ENCODE data around the gene KCNH8.

KCNH8 gene

DNA sequence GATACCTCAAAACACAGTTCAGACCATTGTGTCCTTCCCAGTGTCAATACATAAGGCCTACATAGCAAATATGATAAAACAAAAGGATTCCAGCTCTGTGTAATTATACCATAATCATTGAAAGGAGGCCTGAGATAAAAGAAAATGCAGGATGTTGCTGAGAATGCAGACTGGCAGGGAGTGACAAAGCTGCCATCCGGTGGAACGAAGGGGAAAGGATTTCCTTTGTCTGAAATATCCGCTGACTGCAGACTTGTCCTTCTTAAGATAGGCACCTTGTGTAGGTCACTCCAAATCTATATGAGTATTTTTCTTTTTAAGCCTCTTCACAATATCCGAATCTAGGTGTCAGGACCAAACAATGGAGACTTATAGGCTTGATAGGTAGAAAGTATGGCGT lies 108.0 kb downstream of the KCNH8 start:
- no peak for TF ChIP-seq Cebpa-rat (IDR thresholded peaks at IDR 0.05)
- H3K4me1 ChIP-seq = peaks cover 8 to 19% (median 15%) of the 10 kb centered on the region in 10 experiments; a peak in 19 of 20 replicates
- H3K9me3 ChIP-seq (replicated peaks in 1 of 11) = peaks cover 0 to 9% (median 5%) of the 10 kb centered on the region in 11 experiments; a peak in 4 of 22 replicates

DNA sequence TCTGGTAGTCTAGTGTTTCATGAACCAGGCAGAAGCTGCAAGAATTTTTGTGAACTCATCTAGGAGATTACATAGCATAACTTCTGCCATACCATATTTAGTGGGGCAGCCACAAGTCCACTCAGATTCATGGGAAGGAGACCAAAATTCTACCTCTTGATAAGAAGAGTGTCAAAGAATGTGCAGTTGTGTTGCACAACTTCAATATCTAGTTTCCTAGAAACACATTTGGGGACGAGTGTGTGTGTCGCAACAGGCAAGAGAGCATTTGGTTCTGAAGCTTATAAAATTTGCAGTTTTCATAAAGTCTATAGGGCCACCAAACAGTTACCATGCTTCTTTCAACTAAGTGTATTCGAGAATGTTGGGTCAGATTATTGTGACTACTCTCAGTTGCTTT lies 115.3 kb downstream of the KCNH8 start:
- no peaks in the 10 kb centered on the region for H4K20me1 ChIP-seq
- H3K4me2 ChIP-seq = no peak overlapping the region
- no peaks in the 10 kb centered on the region for H3K27me3 ChIP-seq
- H3K9ac ChIP-seq = no peak overlapping the region
- no peak overlapping the region for H3K4me3 ChIP-seq
- no peaks in the 10 kb centered on the region for H3K4me1 ChIP-seq
- H3K27ac ChIP-seq = no peak overlapping the region
- no peaks in the 10 kb centered on the region for H3K9me3 ChIP-seq (replicated peaks in 1 of 11)
- peak in 2 of 11 experiments; percentile 10 to 51; a peak in 2 of 22 replicates for TF ChIP-seq Cebpa-rat (IDR thresholded peaks at IDR 0.05)
- H3K36me3 ChIP-seq = no peaks in the 10 kb centered on the region

More for the DNA sequence above, 108.0 kb downstream of the KCNH8 start:
- Histone ChIP-seq H3K4me2 (no peak overlapping the region), H4K20me1 (no peaks in the 10 kb centered on the region), H3K9ac (no peak overlapping the region), H3K36me3 (no peaks in the 10 kb centered on the region), H3K27ac (no peak overlapping the region), H3K27me3 (no peaks in the 10 kb centered on the region), H3K4me3 (no peak overlapping the region)

DNA sequence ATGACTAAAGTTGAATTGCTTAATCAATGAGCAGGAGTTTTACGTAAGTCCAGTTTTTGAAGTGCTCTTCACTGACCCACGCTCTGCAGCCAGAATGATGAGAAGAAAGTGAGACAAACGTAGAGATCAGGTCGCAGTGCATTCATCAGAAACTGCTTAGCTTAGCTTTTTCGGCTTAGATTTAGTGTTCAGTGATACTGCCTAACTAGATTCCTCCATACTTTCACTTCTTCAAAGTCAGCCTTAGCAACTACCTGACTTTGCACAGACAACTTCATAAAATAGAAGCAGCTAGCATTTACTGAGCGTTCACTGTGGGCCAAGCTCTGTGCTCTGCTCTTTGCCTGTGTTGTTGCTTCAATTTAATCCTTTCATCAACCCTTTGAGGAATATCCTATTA lies 116.1 kb downstream of the KCNH8 start:
- Histone ChIP-seq H3K9me3 (replicated peaks in 1 of 11) (no peaks in the 10 kb centered on the region), H3K4me2 (no peak overlapping the region)

DNA sequence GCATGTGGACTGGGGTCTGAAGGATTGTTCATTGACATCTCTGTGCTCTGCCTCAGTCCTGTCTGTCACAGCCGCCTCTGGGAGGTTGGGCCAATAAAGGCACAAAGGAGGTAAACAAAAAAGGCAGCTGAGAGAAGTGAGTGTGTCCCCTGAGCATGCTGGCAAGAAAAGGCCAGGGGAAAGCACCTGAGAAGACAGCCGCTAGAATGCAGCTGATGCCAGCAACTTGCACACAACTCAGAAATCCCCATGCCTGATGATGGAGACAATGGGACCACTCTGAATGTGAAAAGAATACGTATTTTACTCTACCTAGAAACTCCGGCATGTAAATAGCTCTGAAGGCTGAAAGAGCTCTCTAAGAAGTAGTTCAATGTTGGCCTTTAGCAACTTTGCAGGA lies 118.7 kb downstream of the KCNH8 start:
- no peaks in the 10 kb centered on the region for H4K20me1 ChIP-seq
- no peaks in the 10 kb centered on the region for H3K36me3 ChIP-seq
- no peak overlapping the region for H3K4me3 ChIP-seq
- no peak for TF ChIP-seq Cebpa-rat (IDR thresholded peaks at IDR 0.05)
- H3K27me3 ChIP-seq = no peaks in the 10 kb centered on the region
- peaks cover 0 to under 1% (median 0%) of the 10 kb centered on the region in 10 experiments; a peak in 1 of 20 replicates for H3K4me1 ChIP-seq
- no peak overlapping the region for H3K9ac ChIP-seq
- H3K4me2 ChIP-seq = no peak overlapping the region
- no peak overlapping the region for H3K27ac ChIP-seq
- no peaks in the 10 kb centered on the region for H3K9me3 ChIP-seq (replicated peaks in 1 of 11)

More for the DNA sequence above, 116.1 kb downstream of the KCNH8 start:
- H3K27me3 ChIP-seq = no peaks in the 10 kb centered on the region
- H3K36me3 ChIP-seq = no peaks in the 10 kb centered on the region
- no peaks in the 10 kb centered on the region for H3K4me1 ChIP-seq
- no peak for TF ChIP-seq Cebpa-rat (IDR thresholded peaks at IDR 0.05)
- H3K27ac ChIP-seq = no peak overlapping the region
- no peaks in the 10 kb centered on the region for H4K20me1 ChIP-seq
- H3K4me3 ChIP-seq = no peak overlapping the region
- H3K9ac ChIP-seq = no peak overlapping the region

DNA sequence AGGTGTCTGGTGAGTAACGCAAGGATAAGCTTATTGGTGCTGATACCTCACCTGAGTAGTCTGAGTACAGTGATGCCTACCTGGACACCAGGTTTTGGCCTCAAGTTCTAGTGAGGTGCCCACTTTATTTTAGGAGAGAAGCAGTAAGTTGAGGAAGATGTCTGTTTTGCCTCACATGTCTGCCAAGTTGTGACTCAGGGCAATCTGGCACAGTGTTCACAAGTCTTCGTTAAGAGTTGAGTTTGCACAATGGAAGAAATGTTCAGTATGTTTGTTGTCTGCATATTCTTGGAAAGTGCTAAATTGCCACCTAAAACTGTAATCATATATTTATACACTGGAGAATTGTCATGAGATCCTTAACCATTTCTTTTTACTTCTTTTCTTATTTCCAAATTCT lies 122.2 kb downstream of the KCNH8 start:
- Histone ChIP-seq H3K27ac (no peak overlapping the region), H3K9ac (no peak overlapping the region), H3K9me3 (replicated peaks in 1 of 11) (no peaks in the 10 kb centered on the region), H3K27me3 (no peaks in the 10 kb centered on the region), H3K4me3 (no peak overlapping the region), H3K4me2 (no peak overlapping the region), H3K4me1 (peaks cover 0 to 7% (median 0%) of the 10 kb centered on the region in 10 experiments; a peak in 3 of 20 replicates), H4K20me1 (no peaks in the 10 kb centered on the region), H3K36me3 (no peaks in the 10 kb centered on the region)
- no peak for TF ChIP-seq Cebpa-rat (IDR thresholded peaks at IDR 0.05)

DNA sequence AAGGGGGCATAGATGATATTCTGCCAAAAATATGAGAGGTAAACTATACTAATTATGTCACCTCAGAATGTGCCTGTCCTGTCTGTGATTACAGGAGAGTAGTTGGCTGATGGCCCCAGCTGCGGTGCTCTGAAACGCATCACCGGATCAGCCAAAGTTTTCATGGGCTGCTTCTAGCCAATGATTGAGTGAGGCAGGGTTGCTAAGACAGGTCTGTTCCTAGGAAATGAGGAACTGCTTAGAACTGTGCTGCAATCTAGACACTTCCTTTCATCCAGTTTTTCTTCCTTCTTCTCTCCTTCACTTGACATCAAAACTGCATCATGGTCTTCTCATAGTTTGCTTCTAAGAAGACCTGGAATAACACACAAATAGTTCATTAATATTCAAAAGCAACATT lies 124.0 kb downstream of the KCNH8 start:
- Histone ChIP-seq H3K4me1 (peaks cover 0 to 7% (median 0%) of the 10 kb centered on the region in 10 experiments; a peak in 3 of 20 replicates), H3K4me2 (peak overlapping the region in 3 of 11 experiments; percentile 3 to 44 (median 3); a peak in 3 of 22 replicates), H3K4me3 (no peak overlapping the region), H3K36me3 (no peaks in the 10 kb centered on the region), H3K27me3 (no peaks in the 10 kb centered on the region), H3K9me3 (replicated peaks in 1 of 11) (no peaks in the 10 kb centered on the region), H4K20me1 (no peaks in the 10 kb centered on the region), H3K9ac (no peak overlapping the region), H3K27ac (no peak overlapping the region)
- TF ChIP-seq Cebpa-rat (IDR thresholded peaks at IDR 0.05) = no peak

DNA sequence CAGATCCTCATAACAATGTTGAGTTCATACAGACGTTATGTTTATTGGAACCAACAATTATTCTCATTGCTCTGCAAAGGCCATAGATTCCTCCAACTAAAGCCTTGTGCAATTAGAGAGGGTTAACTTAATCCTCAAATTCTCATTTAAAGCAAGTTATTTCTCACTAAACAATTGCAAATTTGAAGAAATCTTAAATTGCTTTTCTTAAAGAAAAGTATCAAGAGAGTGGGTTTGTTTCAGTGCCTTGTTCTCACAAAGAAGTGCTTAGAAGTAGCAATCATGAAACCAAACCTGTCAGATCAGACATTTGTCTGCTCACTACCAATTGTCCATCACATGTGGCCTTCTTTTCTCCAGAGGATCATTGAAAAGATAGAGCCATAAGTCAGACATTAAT lies 124.8 kb downstream of the KCNH8 start:
- no peak for TF ChIP-seq Cebpa-rat (IDR thresholded peaks at IDR 0.05)
- Histone ChIP-seq H3K27me3 (no peaks in the 10 kb centered on the region), H3K36me3 (no peaks in the 10 kb centered on the region), H3K4me2 (no peak overlapping the region), H3K9me3 (replicated peaks in 1 of 11) (no peaks in the 10 kb centered on the region), H4K20me1 (no peaks in the 10 kb centered on the region), H3K27ac (no peak overlapping the region), H3K9ac (no peak overlapping the region), H3K4me3 (no peak overlapping the region), H3K4me1 (peaks cover 0 to 7% (median 0%) of the 10 kb centered on the region in 10 experiments; a peak in 3 of 20 replicates)

DNA sequence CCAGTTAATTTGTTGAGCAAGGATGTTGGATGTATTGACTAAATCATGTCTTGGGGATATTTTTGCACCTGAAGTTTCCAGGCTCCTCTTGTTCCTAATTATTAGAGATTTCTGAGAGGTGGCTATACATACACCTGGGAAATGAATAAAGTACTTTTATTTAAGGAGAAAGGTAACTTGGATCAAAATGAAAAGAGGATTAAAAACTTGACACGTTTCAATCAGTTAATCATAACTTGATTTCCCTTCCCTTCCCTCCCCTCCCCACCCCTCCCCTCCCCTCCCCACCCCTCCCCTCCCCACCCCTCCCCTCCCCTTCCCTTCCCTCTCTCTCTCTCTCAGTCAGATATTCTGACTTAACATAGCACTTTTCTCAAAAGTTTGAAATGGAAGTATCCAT lies 126.3 kb downstream of the KCNH8 start:
- H3K36me3 ChIP-seq = no peaks in the 10 kb centered on the region
- H4K20me1 ChIP-seq = no peaks in the 10 kb centered on the region
- no peak for TF ChIP-seq Cebpa-rat (IDR thresholded peaks at IDR 0.05)
- H3K9me3 ChIP-seq (replicated peaks in 1 of 11) = no peaks in the 10 kb centered on the region
- no peak overlapping the region for H3K27ac ChIP-seq
- H3K9ac ChIP-seq = no peak overlapping the region
- H3K4me3 ChIP-seq = no peak overlapping the region
- H3K4me2 ChIP-seq = no peak overlapping the region
- no peaks in the 10 kb centered on the region for H3K27me3 ChIP-seq
- H3K4me1 ChIP-seq = peaks cover 0 to 7% (median 0%) of the 10 kb centered on the region in 10 experiments; a peak in 3 of 20 replicates

DNA sequence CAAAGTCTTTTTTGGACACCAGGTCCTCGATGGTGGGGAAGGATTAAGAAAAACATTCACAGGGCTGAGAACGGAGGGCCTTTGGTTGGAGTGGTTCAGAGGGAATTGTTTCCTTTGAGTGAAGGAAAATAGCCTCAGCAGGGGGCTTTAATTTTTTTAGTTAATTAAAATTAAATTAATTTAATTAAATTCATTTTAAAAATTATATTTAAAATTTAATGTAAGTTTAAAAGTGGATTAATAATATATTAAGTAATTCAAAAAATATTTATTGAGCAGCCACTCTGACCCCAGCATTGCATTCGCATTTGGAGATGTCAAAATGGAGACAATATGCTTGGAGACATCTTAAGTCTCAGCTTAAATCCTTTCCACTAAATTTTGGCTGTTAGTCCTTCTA lies 136.7 kb downstream of the KCNH8 start:
- Histone ChIP-seq H3K27ac (no peak overlapping the region), H3K4me1 (no peaks in the 10 kb centered on the region), H3K9ac (no peak overlapping the region), H3K9me3 (replicated peaks in 1 of 11) (no peaks in the 10 kb centered on the region), H3K4me3 (no peak overlapping the region), H3K4me2 (no peak overlapping the region), H3K36me3 (no peaks in the 10 kb centered on the region), H3K27me3 (no peaks in the 10 kb centered on the region), H4K20me1 (no peaks in the 10 kb centered on the region)
- no peak for TF ChIP-seq Cebpa-rat (IDR thresholded peaks at IDR 0.05)

DNA sequence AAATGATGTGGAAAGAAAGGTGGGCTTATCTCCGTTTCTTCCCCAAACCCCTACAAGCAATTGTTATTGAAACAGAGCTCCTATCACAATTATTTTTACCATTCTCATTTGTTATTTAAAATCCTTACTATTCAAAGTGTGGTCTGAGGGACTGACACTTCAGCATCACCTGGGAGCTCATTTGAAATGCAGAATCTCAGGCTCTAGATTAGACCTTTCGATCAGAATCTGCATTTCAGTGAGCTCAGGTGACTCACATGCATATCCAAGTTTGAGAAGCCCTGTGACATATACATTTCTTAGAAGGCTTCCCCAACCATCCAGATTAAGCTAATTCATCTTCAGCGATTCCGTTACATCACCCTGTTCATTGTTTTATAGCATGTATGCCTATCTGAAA lies 145.0 kb downstream of the KCNH8 start:
- H4K20me1 ChIP-seq = no peaks in the 10 kb centered on the region
- H3K4me1 ChIP-seq = no peaks in the 10 kb centered on the region
- no peak overlapping the region for H3K9ac ChIP-seq
- H3K27ac ChIP-seq = no peak overlapping the region
- no peaks in the 10 kb centered on the region for H3K36me3 ChIP-seq
- no peak for TF ChIP-seq Cebpa-rat (IDR thresholded peaks at IDR 0.05)
- H3K9me3 ChIP-seq (replicated peaks in 1 of 11) = no peaks in the 10 kb centered on the region
- no peaks in the 10 kb centered on the region for H3K27me3 ChIP-seq
- no peak overlapping the region for H3K4me2 ChIP-seq
- H3K4me3 ChIP-seq = no peak overlapping the region
